Adipocyte (in vitro differentiated cells): ENCODE measurements around the gene DLG2.

Experiments
- DNase-seq: peaks from one replicate; pipeline ENCODE4 v3.0.0-alpha.2; 2015; ENCODE audit warnings: low read depth
- H3K27me3 ChIP-seq: replicated peaks from 2 replicates; pipeline ENCODE4 v1.7.0; 2013; ENCODE audit warnings: mild to moderate bottlenecking, low read length, moderate library complexity; ENCODE audit not compliant: control insufficient read depth, insufficient read depth
- H3K36me3 ChIP-seq: 2 replicates; pipeline ENCODE4 v1.7.0; 2013; ENCODE audit warnings: low read length, mild to moderate bottlenecking, moderate library complexity; ENCODE audit not compliant: control insufficient read depth, insufficient read depth, severe bottlenecking
- H3K4me1 ChIP-seq: 2 replicates; pipeline ENCODE4 v1.7.0; 2013; ENCODE audit warnings: mild to moderate bottlenecking, low read length, moderate library complexity; ENCODE audit not compliant: control insufficient read depth, insufficient read depth
- H3K4me3 ChIP-seq: 2 replicates; pipeline ENCODE4 v1.7.0; 2013; ENCODE audit warnings: mild to moderate bottlenecking, low read length, moderate library complexity
- H3K9ac ChIP-seq: 2 replicates; pipeline ENCODE4 v1.7.0; 2013; ENCODE audit warnings: mild to moderate bottlenecking, low read length, moderate library complexity
- H3K9me3 ChIP-seq: 2 replicates; pipeline ENCODE4 v1.7.0; 2013; ENCODE audit warnings: mild to moderate bottlenecking, low read length, moderate library complexity; ENCODE audit not compliant: control insufficient read depth

Gene DLG2

DNA sequence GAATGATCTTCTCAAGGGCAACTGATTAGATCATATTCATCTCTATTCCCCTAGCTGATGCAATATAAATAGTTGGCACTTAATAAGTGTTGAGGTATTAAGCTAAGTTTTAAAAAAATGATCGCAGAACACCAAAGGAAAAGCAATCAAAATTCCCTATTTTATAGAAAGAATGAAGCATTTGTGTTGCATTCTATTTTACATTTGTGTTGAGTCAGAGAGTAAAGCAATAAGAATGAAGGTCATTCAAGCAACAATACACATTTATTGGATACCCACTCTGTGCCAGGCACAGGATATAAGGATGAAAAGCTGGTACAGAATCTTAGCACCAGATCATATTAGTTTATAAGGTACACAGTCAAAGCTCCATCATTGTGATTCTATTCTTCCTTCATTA is 1654.6 kb downstream of the DLG2 start:
- no peak overlapping the region for H3K4me3 ChIP-seq
- no peak overlapping the region for H3K9ac ChIP-seq
- no peak for DNase-seq
- peaks cover 7% of the 10 kb centered on the region for H3K4me1 ChIP-seq
- no peaks in the 10 kb centered on the region for H3K36me3 ChIP-seq
- H3K27me3 ChIP-seq = no peaks in the 10 kb centered on the region
- H3K9me3 ChIP-seq = no peaks in the 10 kb centered on the region

DNA sequence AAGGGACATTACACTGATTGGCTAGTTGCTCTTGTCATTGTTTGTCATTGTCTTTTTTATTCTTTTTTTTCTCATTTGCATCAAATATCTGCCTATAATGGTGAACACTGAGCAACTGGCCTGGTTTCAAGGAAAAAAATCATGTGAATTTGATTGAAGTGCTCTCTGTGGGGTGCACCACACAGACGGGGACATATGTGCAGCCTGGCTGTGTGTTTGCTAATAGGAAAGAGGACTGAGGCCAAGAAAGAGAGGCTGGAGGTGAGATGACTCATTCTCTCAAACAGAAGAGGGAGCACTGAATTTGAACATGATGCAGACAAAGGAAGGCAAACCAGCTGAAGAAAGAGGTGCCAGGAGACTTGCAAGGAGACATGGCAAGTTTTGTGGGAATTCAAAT is 1656.1 kb downstream of the DLG2 start:
- no peaks in the 10 kb centered on the region for H3K27me3 ChIP-seq
- no peaks in the 10 kb centered on the region for H3K4me1 ChIP-seq
- no peaks in the 10 kb centered on the region for H3K9me3 ChIP-seq
- H3K9ac ChIP-seq = no peak overlapping the region
- DNase-seq = no peak
- no peak overlapping the region for H3K4me3 ChIP-seq
- no peaks in the 10 kb centered on the region for H3K36me3 ChIP-seq

DNA sequence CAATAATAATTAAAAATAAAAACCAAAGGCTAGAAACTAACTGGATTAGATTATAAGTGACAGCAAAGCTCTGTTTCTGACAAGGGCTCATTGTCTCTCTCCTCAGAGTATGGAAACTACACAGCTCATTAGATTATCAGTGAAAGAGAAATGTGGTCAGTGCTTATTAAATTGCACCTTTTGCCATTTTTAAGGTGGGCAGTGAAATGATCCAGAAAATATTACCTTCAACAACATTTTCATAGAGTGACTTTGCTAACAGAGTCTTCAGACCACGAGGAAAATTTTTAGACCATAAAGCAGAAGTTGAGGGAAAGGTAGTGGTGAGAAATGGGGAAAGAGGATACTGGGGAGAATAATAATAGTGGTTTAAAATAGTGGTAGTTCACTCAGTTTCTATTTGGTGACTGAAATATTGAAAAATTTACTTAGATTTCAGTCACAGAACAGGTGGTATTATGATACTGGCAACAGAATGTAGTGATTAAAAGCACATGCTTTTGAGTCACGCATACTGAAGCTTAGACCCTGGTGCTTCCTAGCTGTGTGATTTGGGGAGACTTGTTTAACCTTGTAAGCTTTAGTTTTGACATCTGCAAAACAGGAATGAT is 1657.0 kb downstream of the DLG2 start:
- Histone ChIP-seq H3K4me3 (no peak overlapping the region), H3K27me3 (no peaks in the 10 kb centered on the region), H3K9me3 (no peaks in the 10 kb centered on the region), H3K4me1 (no peaks in the 10 kb centered on the region), H3K36me3 (no peaks in the 10 kb centered on the region), H3K9ac (no peak overlapping the region)
- no peak for DNase-seq

DNA sequence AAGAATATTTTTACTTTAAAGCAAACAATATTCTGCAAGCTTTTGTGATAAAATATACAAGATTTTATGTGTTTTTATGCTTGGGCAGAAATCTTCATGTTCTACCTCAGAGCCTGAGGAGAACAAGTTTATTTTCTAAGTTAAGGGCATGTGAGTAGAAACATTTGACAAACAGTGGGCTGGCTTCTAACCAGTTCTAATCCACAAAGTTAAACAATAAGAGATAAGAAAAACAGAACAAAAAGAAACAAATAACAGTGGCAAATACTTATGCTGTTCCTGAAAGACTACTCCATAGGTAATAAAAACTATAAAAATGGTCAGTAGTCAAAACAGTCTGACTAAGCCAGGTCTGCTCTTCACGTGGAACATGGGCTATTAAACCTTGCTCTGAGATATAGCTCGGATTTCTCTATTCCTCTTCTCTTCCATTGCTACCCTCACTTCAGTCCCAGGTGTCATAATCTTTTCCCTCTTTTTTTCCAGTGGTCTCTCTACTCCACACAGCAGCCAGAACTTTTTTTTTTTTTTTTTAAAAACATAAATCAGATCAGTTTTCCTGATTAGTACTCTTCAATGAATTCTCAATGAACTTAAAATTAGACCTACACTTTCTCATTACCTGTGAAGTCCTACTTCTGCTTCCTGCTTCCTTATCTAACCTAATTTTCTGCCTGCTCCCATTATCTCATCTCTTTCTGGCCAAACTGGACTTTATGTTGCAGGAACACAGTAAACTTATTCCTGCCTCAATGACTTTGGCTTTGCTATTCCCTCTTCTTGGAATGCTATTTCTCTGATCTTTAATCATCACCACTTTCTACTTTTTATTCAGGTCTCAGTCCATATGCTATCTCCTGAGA is 1669.9 kb downstream of the DLG2 start:
- DNase-seq = no peak
- no peaks in the 10 kb centered on the region for H3K36me3 ChIP-seq
- no peak overlapping the region for H3K4me3 ChIP-seq
- H3K9me3 ChIP-seq = no peaks in the 10 kb centered on the region
- H3K9ac ChIP-seq = no peak overlapping the region
- H3K27me3 ChIP-seq = no peaks in the 10 kb centered on the region
- H3K4me1 ChIP-seq = no peaks in the 10 kb centered on the region

DNA sequence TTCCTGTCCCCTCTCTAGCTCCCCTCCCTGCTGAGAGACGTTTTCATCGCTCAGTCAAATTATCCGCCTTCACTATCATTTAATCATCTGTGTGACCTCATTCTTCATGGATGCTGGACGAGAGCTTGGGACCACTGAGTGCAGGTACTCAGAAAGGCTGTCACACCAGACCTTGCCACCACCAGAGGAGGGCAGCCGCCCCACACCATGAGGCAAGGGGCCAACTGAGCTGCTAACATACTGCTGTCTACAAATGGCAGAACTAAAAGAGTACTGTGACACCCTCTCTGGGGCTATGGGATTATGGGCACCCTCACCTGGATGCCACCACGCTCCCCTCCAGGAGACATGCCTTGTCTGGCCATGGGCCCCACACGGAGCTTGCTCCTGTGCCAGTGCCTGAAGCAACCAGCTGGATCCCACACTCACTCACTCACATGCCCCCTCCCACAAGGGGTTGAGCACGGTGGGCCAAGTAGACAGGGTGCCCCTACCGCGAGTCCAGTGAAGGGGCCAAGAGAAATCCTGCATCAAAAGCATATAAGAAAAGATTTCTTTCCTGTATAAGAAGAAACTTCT is 1670.9 kb downstream of the DLG2 start:
- Histone ChIP-seq H3K27me3 (no peaks in the 10 kb centered on the region), H3K4me1 (no peaks in the 10 kb centered on the region), H3K36me3 (no peaks in the 10 kb centered on the region), H3K9me3 (no peaks in the 10 kb centered on the region), H3K4me3 (no peak overlapping the region), H3K9ac (no peak overlapping the region)
- no peak for DNase-seq

DNA sequence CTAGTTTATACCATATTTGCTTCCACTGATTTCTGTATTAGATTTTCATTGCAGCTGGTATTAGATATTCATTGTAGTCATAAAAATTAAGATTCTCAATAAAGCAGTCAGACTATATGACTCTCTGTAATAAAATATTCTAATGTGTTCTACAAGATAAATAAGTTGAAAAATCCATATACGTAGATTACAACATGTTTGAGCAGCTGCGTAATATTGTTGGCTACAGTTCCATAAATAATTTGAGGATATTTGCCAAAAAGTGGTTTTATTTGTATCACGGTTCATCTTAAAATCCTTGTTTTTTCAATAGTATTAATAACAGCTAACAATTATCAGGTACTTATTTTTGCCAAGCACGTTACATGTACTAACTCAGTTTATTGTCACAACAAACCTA is 1672.4 kb downstream of the DLG2 start:
- H3K36me3 ChIP-seq = no peaks in the 10 kb centered on the region
- H3K4me1 ChIP-seq = no peaks in the 10 kb centered on the region
- no peak for DNase-seq
- no peak overlapping the region for H3K9ac ChIP-seq
- H3K9me3 ChIP-seq = no peaks in the 10 kb centered on the region
- H3K27me3 ChIP-seq = no peaks in the 10 kb centered on the region
- H3K4me3 ChIP-seq = no peak overlapping the region

DNA sequence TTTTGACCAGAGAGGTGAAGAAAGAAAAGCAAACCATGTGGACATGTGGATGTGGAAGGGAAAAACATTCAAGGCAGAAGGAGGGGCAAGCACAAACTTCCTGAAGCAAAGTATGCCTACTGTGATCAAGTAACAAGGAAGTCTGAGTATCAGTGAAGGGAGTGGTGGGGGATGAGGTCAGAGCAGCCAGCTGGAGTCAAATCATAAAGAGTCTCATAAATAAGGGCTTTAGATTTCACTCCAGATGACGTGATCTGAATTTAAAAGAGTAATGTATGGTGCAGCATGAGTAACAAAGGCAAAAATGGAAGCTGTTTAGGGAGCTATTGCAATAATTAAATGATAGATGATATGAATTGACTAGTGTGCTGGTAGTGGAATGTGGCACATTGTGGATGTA is 1675.6 kb downstream of the DLG2 start:
- DNase-seq = no peak
- H3K4me1 ChIP-seq = no peaks in the 10 kb centered on the region
- H3K36me3 ChIP-seq = no peaks in the 10 kb centered on the region
- no peak overlapping the region for H3K4me3 ChIP-seq
- no peaks in the 10 kb centered on the region for H3K9me3 ChIP-seq
- no peaks in the 10 kb centered on the region for H3K27me3 ChIP-seq
- H3K9ac ChIP-seq = no peak overlapping the region

DNA sequence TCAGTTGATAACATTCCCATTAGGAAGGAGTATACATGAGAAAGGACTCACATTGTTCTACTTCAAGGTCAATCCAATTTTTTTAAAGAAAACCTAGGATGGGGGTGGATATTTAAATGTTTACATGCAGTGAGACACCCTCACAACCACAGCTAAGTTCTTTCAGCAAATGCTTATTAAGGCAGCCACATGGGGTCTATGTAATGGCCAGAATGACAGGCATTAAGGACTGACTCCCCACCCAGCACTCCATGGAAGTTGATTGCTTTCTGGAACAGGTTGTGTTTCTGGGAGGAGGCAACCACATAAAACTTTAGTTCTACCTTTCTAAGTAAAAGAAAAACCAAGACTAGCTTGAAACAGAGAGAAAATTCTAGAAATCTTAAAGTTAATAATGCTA is 1678.9 kb downstream of the DLG2 start:
- Histone ChIP-seq H3K9me3 (no peaks in the 10 kb centered on the region), H3K4me1 (no peaks in the 10 kb centered on the region), H3K36me3 (no peaks in the 10 kb centered on the region), H3K4me3 (no peak overlapping the region), H3K9ac (no peak overlapping the region), H3K27me3 (no peaks in the 10 kb centered on the region)
- DNase-seq = no peak

DNA sequence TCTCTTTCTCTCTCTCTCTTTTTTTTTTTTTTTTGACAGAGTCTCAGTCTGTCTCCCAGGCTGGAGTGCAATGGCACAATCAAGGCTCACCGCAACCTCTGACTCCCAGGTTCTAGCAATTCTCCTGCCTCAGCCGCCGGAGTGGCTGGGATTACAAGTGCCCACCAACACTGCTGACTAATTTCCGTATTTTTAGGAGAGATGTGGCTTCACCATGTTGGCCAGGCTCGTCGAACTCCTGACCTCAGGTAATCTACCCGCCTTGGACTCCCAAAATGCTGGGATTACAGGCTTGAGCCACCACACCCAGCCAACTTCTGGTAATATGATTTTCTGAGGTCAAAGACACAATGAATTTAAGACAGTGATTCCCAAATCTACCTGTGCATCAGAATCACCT is 1681.2 kb downstream of the DLG2 start:
- no peaks in the 10 kb centered on the region for H3K9me3 ChIP-seq
- no peaks in the 10 kb centered on the region for H3K36me3 ChIP-seq
- DNase-seq = no peak
- H3K4me3 ChIP-seq = no peak overlapping the region
- H3K9ac ChIP-seq = no peak overlapping the region
- no peaks in the 10 kb centered on the region for H3K4me1 ChIP-seq
- no peaks in the 10 kb centered on the region for H3K27me3 ChIP-seq

DNA sequence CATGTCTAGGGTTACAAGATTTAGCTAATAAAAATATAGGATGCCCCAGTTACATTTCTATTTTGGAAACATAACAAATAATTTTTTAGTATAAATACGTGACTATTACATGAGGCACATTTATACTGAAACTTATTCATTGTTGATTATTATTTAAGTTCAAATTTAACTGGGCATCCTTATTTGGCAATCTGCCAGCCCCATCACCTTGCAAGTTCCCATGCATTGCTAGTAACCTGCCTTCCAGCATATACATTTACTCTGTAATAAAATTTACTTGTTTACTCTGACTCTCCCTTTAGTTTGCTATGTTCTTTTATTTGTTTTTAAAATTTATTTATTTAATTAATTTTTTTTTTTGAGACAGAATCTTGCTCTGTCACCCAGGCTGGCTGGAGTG is 1686.1 kb downstream of the DLG2 start:
- no peak overlapping the region for H3K9ac ChIP-seq
- no peaks in the 10 kb centered on the region for H3K27me3 ChIP-seq
- H3K36me3 ChIP-seq = no peaks in the 10 kb centered on the region
- no peaks in the 10 kb centered on the region for H3K4me1 ChIP-seq
- no peak overlapping the region for H3K4me3 ChIP-seq
- peaks cover 3% of the 10 kb centered on the region for H3K9me3 ChIP-seq
- DNase-seq = no peak

DNA sequence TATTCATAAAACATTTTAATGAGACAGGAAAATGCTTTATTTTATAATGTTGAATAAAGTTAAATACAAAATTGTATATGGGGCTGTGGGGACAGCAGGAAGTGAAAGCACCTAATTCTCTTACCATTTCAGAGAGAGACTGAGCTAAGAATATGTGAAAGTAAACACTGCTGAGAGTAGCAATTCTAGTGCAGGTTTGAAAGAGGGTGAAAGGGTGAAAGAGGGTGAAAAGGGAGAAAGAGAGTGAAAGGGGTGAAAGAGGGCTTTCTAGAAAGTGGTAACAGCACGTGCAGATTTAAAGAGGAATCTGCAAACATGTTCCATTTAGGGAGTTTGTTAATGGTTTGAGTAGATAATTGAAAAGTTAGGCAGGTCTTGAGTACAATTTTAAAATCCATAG is 1689.0 kb downstream of the DLG2 start:
- Histone ChIP-seq H3K9me3 (peaks cover 3% of the 10 kb centered on the region), H3K4me3 (no peak overlapping the region), H3K9ac (no peak overlapping the region), H3K4me1 (no peaks in the 10 kb centered on the region), H3K27me3 (no peaks in the 10 kb centered on the region), H3K36me3 (no peaks in the 10 kb centered on the region)
- no peak for DNase-seq
